BLaER1 (cell line): Measurements from ENCODE around the gene OGA.
A peak's percentile ranks its signal among the peaks of the same experiment; 100 is the strongest.

Source experiments
- H3K27ac ChIP-seq: shearing (Covaris generic); formaldehyde crosslinking; 2 replicates; pipeline ENCODE4 v1.8.1; 2022
- H3K27me3 ChIP-seq: shearing (Covaris generic); formaldehyde crosslinking; 2 replicates; pipeline ENCODE4 v1.8.1; 2022
- H3K36me3 ChIP-seq: shearing (Covaris generic); formaldehyde crosslinking; 2 replicates; pipeline ENCODE4 v1.8.1; 2022
- H3K4me1 ChIP-seq: shearing (Covaris generic); formaldehyde crosslinking; 2 replicates; pipeline ENCODE4 v1.8.1; 2022
- H3K4me2 ChIP-seq: shearing (Covaris generic); formaldehyde crosslinking; 2 replicates; pipeline ENCODE4 v1.8.1; 2022
- H3K4me3 ChIP-seq: shearing (Covaris generic); formaldehyde crosslinking; 2 replicates; pipeline ENCODE4 v1.8.1; 2022
- H3K9ac ChIP-seq: shearing (Covaris generic); formaldehyde crosslinking; 2 replicates; pipeline ENCODE4 v1.8.1; 2022
- H3K9me3 ChIP-seq: shearing (Covaris generic); formaldehyde crosslinking; 2 replicates; pipeline ENCODE4 v1.8.1; 2022
- H4K20me1 ChIP-seq: shearing (Covaris generic); formaldehyde crosslinking; 2 replicates; pipeline ENCODE4 v1.8.1; 2022
- Cebpa-rat ChIP-seq: shearing (Covaris generic); IDR thresholded peaks from 2 replicates; pipeline ENCODE4 v1.8.1; 2022

OGA gene

DNA sequence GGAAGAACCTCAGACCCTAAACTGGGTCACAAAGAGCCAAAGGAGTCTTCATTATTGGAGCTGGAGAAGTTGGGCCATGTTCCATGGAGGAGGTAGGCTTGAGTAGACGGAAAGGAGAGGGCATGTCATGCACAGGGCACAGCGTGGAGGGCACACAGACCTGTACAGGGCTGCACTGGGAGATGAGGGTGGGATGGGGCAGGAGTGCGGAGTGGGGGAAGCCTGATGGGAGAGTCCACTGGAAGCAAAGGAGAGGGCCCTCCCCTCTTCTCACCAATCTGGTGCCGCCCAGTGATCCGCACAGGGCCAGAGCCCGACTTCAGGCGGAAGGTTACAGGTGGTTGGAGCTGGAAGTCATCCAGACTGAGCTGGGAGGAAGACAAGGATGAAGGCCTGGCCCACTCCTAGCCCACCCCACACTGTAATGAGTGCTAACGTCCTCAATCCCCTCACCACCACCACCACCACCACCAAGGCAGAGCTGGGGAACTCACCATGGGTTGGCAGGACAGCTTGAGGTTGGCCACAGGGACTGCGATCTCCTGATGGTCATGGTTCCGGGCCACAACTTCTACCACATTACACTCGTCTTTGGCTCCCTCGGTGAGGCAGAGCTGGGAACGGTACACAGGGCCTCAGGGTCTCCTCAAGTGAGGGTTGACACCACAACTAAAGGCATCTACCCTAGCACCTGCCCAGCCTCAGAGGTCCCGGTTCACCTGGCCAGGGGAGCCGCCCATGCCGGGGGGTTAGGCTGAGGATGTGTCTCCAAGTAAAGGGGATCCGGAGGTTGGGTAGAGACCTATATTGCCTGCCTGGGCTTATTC, 36.0 kb downstream of the OGA start:
- Histone ChIP-seq H3K4me1 (peaks cover 50% of the 10 kb centered on the region), H4K20me1 (peaks cover 43% of the 10 kb centered on the region), H3K27ac (peak overlapping the region; percentile 81), H3K9ac (peak overlapping the region; percentile 91), H3K9me3 (no peaks in the 10 kb centered on the region), H3K4me3 (peak overlapping the region; percentile 89), H3K27me3 (peaks cover 33% of the 10 kb centered on the region), H3K36me3 (peaks cover 39% of the 10 kb centered on the region), H3K4me2 (peak overlapping the region; percentile 95)
- TF ChIP-seq Cebpa-rat: no peak

- no peak for TF ChIP-seq Cebpa-rat
- Histone ChIP-seq H3K27ac (no peak overlapping the region), H3K4me2 (peak overlapping the region; percentile 95), H3K4me3 (no peak overlapping the region), H3K4me1 (peaks cover 50% of the 10 kb centered on the region), H3K9me3 (no peaks in the 10 kb centered on the region), H3K27me3 (peaks cover 39% of the 10 kb centered on the region), H3K36me3 (peaks cover 35% of the 10 kb centered on the region), H3K9ac (peak overlapping the region; percentile 91; the same call in 1 of the 2 replicates), H4K20me1 (peaks cover 43% of the 10 kb centered on the region)
Measured at GRCh38 chr10:101781655-101781983, 36.6 kb downstream of the OGA start.

DNA sequence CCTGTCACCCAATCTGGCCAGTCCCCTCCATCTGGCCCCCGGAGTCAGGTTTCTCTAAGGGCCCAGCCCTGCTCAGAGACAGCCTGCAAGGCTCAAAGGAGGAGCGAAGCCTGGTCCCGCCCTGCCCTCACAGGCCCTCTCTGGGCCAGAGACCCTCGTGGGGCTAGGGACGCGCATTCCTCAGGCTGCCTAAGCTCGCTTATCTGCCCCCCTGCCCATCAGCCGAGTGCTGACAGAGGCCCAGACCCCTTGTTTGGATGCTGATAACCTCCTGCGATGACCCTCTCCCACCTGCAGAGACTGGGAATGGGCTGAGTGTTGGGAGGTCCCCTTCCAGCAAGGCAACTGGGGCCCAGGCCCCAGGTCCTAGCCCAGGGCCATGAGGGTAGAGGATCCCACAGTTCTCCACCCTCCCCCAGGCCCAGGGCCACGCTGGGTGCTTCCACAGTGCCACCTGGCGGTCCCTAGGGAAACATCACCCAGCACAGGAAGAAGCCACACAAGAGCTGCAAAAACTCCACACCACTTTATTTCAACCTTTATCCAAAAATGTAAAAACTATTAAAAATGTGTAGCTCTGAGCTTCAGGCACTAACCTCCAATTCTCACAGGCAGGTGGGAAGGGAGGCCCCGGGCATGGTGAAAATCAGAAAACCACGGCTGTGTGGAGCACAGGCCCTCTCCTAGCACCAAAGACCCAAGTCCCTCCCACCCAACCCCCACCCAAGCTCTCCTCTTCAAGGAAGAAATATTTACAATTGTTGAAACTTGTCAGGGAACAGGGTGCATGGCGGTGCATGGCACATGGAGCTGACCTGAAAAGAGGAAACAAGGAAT, 37.2 kb downstream of the OGA start:
- TF ChIP-seq Cebpa-rat: no peak
- Histone ChIP-seq H3K27me3 (peaks cover 44% of the 10 kb centered on the region), H3K9ac (no peak overlapping the region), H3K27ac (no peak overlapping the region), H3K4me3 (no peak overlapping the region), H4K20me1 (peaks cover 46% of the 10 kb centered on the region), H3K4me2 (peak overlapping the region; percentile 95), H3K9me3 (no peaks in the 10 kb centered on the region), H3K4me1 (peaks cover 50% of the 10 kb centered on the region), H3K36me3 (peaks cover 29% of the 10 kb centered on the region)

DNA sequence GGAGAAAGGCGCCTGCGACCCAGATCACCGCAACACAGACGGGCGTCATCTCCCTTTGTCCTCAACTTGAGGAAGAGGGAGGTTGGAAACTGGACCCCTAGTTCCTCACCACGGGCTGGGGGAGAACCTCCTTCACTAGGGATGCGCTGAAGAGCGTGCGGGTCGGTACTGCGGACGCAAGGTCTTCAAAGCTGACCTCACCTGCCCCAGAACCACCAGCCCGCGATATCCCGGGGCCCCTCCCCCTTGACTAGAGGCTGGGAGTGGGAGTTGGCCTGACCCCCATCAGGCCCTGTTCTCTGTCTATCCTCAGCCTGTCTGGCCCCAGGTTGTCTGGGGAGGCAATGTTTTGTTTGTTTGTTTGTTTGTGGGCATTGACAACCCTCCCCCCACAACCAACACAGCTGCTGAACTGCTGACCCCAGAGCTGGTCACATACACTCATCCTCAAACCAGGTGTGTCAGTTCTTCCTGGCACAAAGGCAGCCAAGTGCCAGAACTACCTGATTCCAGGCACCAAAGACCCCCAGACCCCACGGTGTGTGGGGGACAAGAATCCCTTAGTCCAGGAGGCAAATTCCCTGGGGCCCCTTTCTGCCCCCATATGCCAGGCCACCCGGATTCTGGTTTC, 37.9 kb downstream of the OGA start:
- H3K4me1 ChIP-seq: peaks cover 50% of the 10 kb centered on the region
- H3K36me3 ChIP-seq: peaks cover 22% of the 10 kb centered on the region; the same call in 1 of the 2 replicates
- H3K4me3 ChIP-seq: peak overlapping the region; percentile 66
- peak overlapping the region; percentile 96 for H3K4me2 ChIP-seq
- H3K27ac ChIP-seq: no peak overlapping the region
- peaks cover 50% of the 10 kb centered on the region for H3K27me3 ChIP-seq
- TF ChIP-seq Cebpa-rat: no peak
- H3K9me3 ChIP-seq: no peaks in the 10 kb centered on the region
- no peak overlapping the region for H3K9ac ChIP-seq
- peaks cover 49% of the 10 kb centered on the region for H4K20me1 ChIP-seq

DNA sequence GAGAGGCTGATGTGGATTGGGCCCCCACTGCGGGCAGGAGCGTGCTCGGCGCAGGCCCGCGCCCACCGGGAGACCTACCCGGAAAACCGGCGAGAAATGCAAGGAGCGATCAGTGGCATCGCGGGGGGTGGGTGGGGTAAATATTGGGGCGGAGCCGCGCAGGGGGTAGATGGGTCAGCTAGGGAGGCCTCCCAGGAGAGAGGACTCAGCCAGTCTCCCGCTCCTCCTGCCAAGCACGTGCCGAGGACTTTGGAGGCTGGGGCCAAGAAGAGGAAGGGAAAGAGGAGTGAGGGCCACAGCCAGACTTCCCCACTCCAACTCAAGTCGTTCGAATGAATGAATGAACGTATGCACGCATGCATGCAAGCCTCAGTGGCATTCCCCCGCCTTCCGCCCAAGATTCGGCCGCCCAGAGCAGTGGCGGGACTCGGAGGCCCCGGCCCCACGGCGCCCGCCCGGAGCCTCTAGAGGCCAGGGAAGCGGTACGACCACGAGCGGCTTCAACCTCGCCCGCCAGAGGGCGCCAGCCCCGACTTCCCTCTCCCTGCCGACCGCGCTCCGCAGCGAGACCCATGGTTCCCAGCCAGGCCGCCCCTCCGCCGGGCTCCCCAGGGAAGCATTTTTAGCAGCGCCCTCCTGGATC, 38.6 kb downstream of the OGA start:
- peaks cover 55% of the 10 kb centered on the region for H4K20me1 ChIP-seq
- H3K9me3 ChIP-seq: no peaks in the 10 kb centered on the region
- peaks cover 16% of the 10 kb centered on the region; the same call in 1 of the 2 replicates for H3K36me3 ChIP-seq
- no peak overlapping the region for H3K27ac ChIP-seq
- TF ChIP-seq Cebpa-rat: no peak
- H3K27me3 ChIP-seq: peaks cover 57% of the 10 kb centered on the region
- peak overlapping the region; percentile 96 for H3K4me2 ChIP-seq
- H3K4me3 ChIP-seq: peak overlapping the region; percentile 66
- H3K9ac ChIP-seq: 0 out of 2 replicates have a peak overlapping the region, but pooled peaks have one; percentile 36
- H3K4me1 ChIP-seq: peaks cover 50% of the 10 kb centered on the region

GRCh38 chr10:101778781-101779543, 39.3 kb downstream of the OGA start:
- peak overlapping the region; percentile 96 for H3K4me2 ChIP-seq
- peaks cover 47% of the 10 kb centered on the region for H3K4me1 ChIP-seq
- H3K9ac ChIP-seq: 0 out of 2 replicates have a peak overlapping the region, but pooled peaks have one; percentile 36
- no peaks in the 10 kb centered on the region for H3K9me3 ChIP-seq
- peak overlapping the region; percentile 66 for H3K4me3 ChIP-seq
- H4K20me1 ChIP-seq: peaks cover 62% of the 10 kb centered on the region
- H3K36me3 ChIP-seq: peaks cover 9% of the 10 kb centered on the region; the same call in 1 of the 2 replicates
- no peak overlapping the region for H3K27ac ChIP-seq
- no peak for TF ChIP-seq Cebpa-rat
- H3K27me3 ChIP-seq: peaks cover 64% of the 10 kb centered on the region

DNA sequence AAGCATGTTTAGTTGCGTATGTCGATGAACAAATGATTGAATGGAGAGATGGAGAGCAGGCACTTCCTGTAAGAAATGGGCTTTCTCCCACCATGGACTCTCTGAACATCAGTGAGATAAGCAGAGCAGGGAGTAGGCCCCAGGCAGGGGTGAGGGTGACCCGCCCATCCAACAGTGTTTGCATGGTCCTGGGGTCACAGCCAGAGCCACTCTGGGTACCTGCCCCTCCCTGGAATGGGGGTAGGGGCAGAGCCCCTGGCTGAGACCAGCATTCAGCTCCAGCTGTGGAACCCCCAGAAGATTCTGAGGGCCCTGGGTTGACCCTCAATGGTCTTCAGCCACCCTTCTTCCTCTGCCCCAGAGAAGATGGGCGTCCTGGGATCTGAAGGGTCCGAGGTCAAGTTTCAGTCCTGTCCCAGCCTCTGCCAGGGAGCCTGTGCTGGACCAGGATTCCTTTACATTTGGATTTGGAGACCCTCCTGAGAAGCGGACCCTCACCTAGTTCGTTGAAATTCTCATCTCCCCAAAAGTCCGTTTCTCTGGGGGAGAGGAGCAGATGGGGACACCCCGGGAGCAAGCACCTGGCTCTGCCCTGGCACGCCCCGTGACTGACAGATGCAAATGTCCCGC, 40.0 kb downstream of the OGA start:
- Histone ChIP-seq H3K4me2 (no peak overlapping the region; the same call in 1 of the 2 replicates), H3K27me3 (peaks cover 71% of the 10 kb centered on the region), H3K27ac (no peak overlapping the region), H3K36me3 (0 out of 2 replicates have a peak, but pooled peaks cover 7% of the 10 kb centered on the region), H3K4me3 (peak overlapping the region; percentile 66; the same call in 1 of the 2 replicates), H3K9me3 (no peaks in the 10 kb centered on the region), H3K4me1 (peaks cover 41% of the 10 kb centered on the region), H3K9ac (no peak overlapping the region), H4K20me1 (peaks cover 69% of the 10 kb centered on the region)
- TF ChIP-seq Cebpa-rat: no peak

GRCh38 chr10:101777619-101778145, 40.6 kb downstream of the OGA start:
- no peak for TF ChIP-seq Cebpa-rat
- Histone ChIP-seq H3K27me3 (peaks cover 77% of the 10 kb centered on the region), H3K4me3 (no peak overlapping the region), H3K9ac (no peak overlapping the region), H3K9me3 (no peaks in the 10 kb centered on the region), H3K36me3 (0 out of 2 replicates have a peak, but pooled peaks cover 7% of the 10 kb centered on the region), H3K4me2 (no peak overlapping the region), H3K27ac (no peak overlapping the region), H4K20me1 (peaks cover 75% of the 10 kb centered on the region), H3K4me1 (peaks cover 39% of the 10 kb centered on the region)
